Thyroid gland (tissue), 4 donors: ENCODE results near the gene AGBL3.

ENCODE experiments used
- POLR2A ChIP-seq, 2 donors: fragments of 450-650 bp; IDR thresholded peaks; one replicate each; pipeline ENCODE4 v1.6.1; 2017; ENCODE audit warnings: antibody characterized with exemption in 2 of 2, mild to moderate bottlenecking in 2 of 2, moderate library complexity in 1 of 2
- TF ChIP-seq, protein P1 (sequence below), 6 experiments: fragments of 200-600 bp in 3 of 6; fragments of 450-650 bp in 3 of 6; sonication (generic) in 3 of 6; IDR thresholded peaks; one replicate each; pipeline ENCODE4 v1.5.1; 2016 to 2019; ENCODE audit warnings: antibody characterized with exemption in 6 of 6, mild to moderate bottlenecking in 2 of 6, inconsistent platforms in 1 of 6, moderate library complexity in 1 of 6

DNA sequence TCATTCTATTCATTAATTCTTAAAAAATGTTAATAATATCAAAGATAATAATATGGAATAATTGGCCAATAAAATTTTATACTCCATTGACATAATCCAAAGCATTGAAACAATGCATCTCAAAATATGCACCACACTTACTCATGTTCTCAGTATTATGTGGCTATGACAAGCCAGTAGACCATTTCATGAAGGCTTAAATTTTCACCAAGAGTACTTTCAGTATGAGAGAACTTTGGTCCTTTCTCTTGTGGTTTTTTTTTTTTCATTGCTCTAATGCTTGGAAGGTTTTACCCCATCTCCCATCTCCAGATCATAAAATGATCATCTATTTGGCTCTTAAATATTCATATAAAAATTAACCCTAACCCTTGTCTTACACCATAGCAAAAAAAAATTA lies 116.1 kb downstream of the AGBL3 start:
- TF ChIP-seq, protein P1, sequence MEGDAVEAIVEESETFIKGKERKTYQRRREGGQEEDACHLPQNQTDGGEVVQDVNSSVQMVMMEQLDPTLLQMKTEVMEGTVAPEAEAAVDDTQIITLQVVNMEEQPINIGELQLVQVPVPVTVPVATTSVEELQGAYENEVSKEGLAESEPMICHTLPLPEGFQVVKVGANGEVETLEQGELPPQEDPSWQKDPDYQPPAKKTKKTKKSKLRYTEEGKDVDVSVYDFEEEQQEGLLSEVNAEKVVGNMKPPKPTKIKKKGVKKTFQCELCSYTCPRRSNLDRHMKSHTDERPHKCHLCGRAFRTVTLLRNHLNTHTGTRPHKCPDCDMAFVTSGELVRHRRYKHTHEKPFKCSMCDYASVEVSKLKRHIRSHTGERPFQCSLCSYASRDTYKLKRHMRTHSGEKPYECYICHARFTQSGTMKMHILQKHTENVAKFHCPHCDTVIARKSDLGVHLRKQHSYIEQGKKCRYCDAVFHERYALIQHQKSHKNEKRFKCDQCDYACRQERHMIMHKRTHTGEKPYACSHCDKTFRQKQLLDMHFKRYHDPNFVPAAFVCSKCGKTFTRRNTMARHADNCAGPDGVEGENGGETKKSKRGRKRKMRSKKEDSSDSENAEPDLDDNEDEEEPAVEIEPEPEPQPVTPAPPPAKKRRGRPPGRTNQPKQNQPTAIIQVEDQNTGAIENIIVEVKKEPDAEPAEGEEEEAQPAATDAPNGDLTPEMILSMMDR (IDR thresholded peaks at IDR 0.05): no peak
- TF ChIP-seq POLR2A (IDR thresholded peaks at IDR 0.05): no peak
